Measurements from ENCODE around the gene TBC1D17. TPM values are rescaled to one million over a fixed set of nuclear protein-coding genes. Genes with fewer than 3 reads are reported as not detected.
A peak's percentile ranks its signal among the peaks of the same experiment; 100 is the strongest.

TBC1D17 gene
- total RNA-seq, result 10 to 100 TPM; 12.6 to 38.1 (median 27.8) TPM
- long read RNA-seq, partial matches to known transcripts, result 2 of 3 reads
- long read RNA-seq, other reads (novel, unspliced or antisense), result 0 of 3 reads

GRCh38 chr19:49877020-49877878 lies at the start of gene TBC1D17, which contains the start of gene AKT1S1:
Gene TBC1D17 (plus strand): TSS chr19:49877702. CDS start chr19:49877724, 22 bp downstream.
Gene AKT1S1 (minus strand): TSS chr19:49877355. CDS start chr19:49873295, 4,060 bp downstream.
- peaks cover 0 to 30% (median 14%) of the 10 kb centered on the region in 4 donors for H3K36me3 ChIP-seq

GRCh38 chr19:49829200-49829599 lies 48.3 kb upstream of the TBC1D17 start:
- no peak for DNase-seq
- peaks cover 0 to 11% (median 3%) of the 10 kb centered on the region in 4 donors for H3K36me3 ChIP-seq
- no peak overlapping the region for H3K27ac ChIP-seq
- H3K9me3 ChIP-seq, result no peaks in the 10 kb centered on the region
- intact Hi-C loops (cut with DNase I), result no loop called here
- no peaks in the 10 kb centered on the region for H3K4me1 ChIP-seq
- ATAC-seq, result no peak
- no peak overlapping the region for H3K4me3 ChIP-seq
- TF ChIP-seq POLR2A (IDR thresholded peaks at IDR 0.05), result no peak
- TF ChIP-seq CTCF (IDR thresholded peaks at IDR 0.05), result no peak
- WGBS (ENCODE audit: insufficient coverage, low coverage, low lambda C conversion rate, missing lambda C conversion rate), result 95% methylated on average over 4 of the region's 8 CpGs
- H3K27me3 ChIP-seq, result no peaks in the 10 kb centered on the region

More at GRCh38 chr19:49877020-49877878, at the start of gene TBC1D17, which contains the start of gene AKT1S1:
- intact Hi-C loops (cut with DNase I), result no loop called here
- H3K9me3 ChIP-seq, result no peaks in the 10 kb centered on the region
- TF ChIP-seq POLR2A (IDR thresholded peaks at IDR 0.05) (peak; percentile 83), CTCF (IDR thresholded peaks at IDR 0.05) (no peak)
- H3K4me1 ChIP-seq, result peaks cover 0 to 17% (median 8%) of the 10 kb centered on the region in 4 donors
- peak; percentile 74 to 86 (median 82) for ATAC-seq
- peak within 1 kb of the TSS; percentile 97 to 99 (median 98) for H3K27ac ChIP-seq
- peak; percentile 99 to 100 (median 99) for DNase-seq
- H3K27me3 ChIP-seq, result no peaks in the 10 kb centered on the region
- WGBS (ENCODE audit: insufficient coverage, low coverage, low lambda C conversion rate, missing lambda C conversion rate), result under 1% methylated on average over 32 of the region's 61 CpGs
- H3K4me3 ChIP-seq, result peak within 1 kb of the TSS; percentile 77 to 88 (median 88)

GRCh38 chr19:49829721-49830120 lies 47.8 kb upstream of the TBC1D17 start:
- peaks cover 0 to 15% (median 3%) of the 10 kb centered on the region in 4 donors for H3K36me3 ChIP-seq
- H3K27ac ChIP-seq, result no peak overlapping the region
- no peak overlapping the region for H3K4me3 ChIP-seq
- H3K4me1 ChIP-seq, result no peaks in the 10 kb centered on the region
- no peaks in the 10 kb centered on the region for H3K9me3 ChIP-seq
- no peak for ATAC-seq
- H3K27me3 ChIP-seq, result no peaks in the 10 kb centered on the region
- DNase-seq, result no peak
- WGBS (ENCODE audit: insufficient coverage, low coverage, low lambda C conversion rate, missing lambda C conversion rate), result no CpG with 5 or more reads among the region's 18 CpGs
- intact Hi-C loops (cut with DNase I), result no loop called here
- TF ChIP-seq POLR2A (IDR thresholded peaks at IDR 0.05) (no peak), CTCF (IDR thresholded peaks at IDR 0.05) (no peak)

- no peak for TF ChIP-seq POLR2A (IDR thresholded peaks at IDR 0.05)
- no peak for TF ChIP-seq CTCF (IDR thresholded peaks at IDR 0.05)
- 83% methylated on average over 2 of the region's 12 CpGs for WGBS (ENCODE audit: insufficient coverage, low coverage, low lambda C conversion rate, missing lambda C conversion rate)
- ATAC-seq, result no peak
- Histone ChIP-seq H3K4me3 (no peak overlapping the region), H3K27me3 (no peaks in the 10 kb centered on the region), H3K9me3 (no peaks in the 10 kb centered on the region), H3K36me3 (peaks cover 0 to 21% (median 3%) of the 10 kb centered on the region in 4 donors), H3K4me1 (no peaks in the 10 kb centered on the region), H3K27ac (no peak overlapping the region)
- intact Hi-C loops (cut with DNase I), result no loop called here
- no peak for DNase-seq
Measured at GRCh38 chr19:49830766-49831165, 46.7 kb upstream of the TBC1D17 start.
